ENCODE data around the gene APOBR. TPM values are rescaled to one million over a fixed set of nuclear protein-coding genes. Genes with fewer than 3 reads are reported as not detected.
"Not testable (repeated sequence)": the region's sequence is repeated elsewhere in the genome, so short reads cannot be mapped to it uniquely, and the experiment has no call there.

The APOBR gene
- total RNA-seq, 1 experiment from 2014 or later, result 0.05 TPM

GRCh38 chr16:28526201-28527099 lies 32.0 kb downstream of the APOBR start:
- no peak for DNase-seq (ENCODE audit: low read depth, low spot score)
- RAD21 ChIA-PET (ENCODE audit: low non-redundant PET in 1 of 2, low total read pairs in 2 of 2, uncharacterized antibody in 2 of 2, unreplicated experiment in 2 of 2), result no interaction called here
- H3K4me1 ChIP-seq (ENCODE audit: control insufficient read depth in 1 of 2, insufficient read depth in 2 of 2, low read length in 2 of 2), result no peaks in the 10 kb centered on the region

GRCh38 chr16:28527100-28527785 lies 32.8 kb downstream of the APOBR start:
- H3K36me3 ChIP-seq (ENCODE audit: control insufficient read depth in 1 of 2, insufficient read depth in 2 of 2, low read length in 2 of 2); H3K27me3 ChIP-seq (ENCODE audit: insufficient read depth, low read length); H3K9me2 ChIP-seq (ENCODE audit: insufficient read depth); ATAC-seq; RAD21 ChIA-PET (ENCODE audit: low non-redundant PET in 1 of 2, low total read pairs in 2 of 2, uncharacterized antibody in 2 of 2, unreplicated experiment in 2 of 2); H2AFZ ChIP-seq (ENCODE audit: low read depth, low read length, poor library complexity, severe bottlenecking); POLR2A ChIA-PET; H3K4me3 ChIP-seq (replicated peaks in 1 of 2; ENCODE audit: low read depth in 1 of 2, low read length in 2 of 2); BruUV-seq (replicated peaks); DNase-seq (ENCODE audit: low read depth, low spot score); CTCF ChIA-PET; H4K20me1 ChIP-seq (ENCODE audit: insufficient read depth); H3K79me2 ChIP-seq (ENCODE audit: insufficient read depth, low read length); H3K4me2 ChIP-seq (ENCODE audit: low read length); H3K27ac ChIP-seq (ENCODE audit: low read depth, low read length); H3K9me3 ChIP-seq (ENCODE audit: control insufficient read depth in 1 of 2, insufficient read depth in 1 of 2, low read depth in 1 of 2, low read length in 2 of 2); H3K9ac ChIP-seq (ENCODE audit: low read length); intact Hi-C loops (cut with micrococcal nuclease); H3K4me1 ChIP-seq (ENCODE audit: control insufficient read depth in 1 of 2, insufficient read depth in 2 of 2, low read length in 2 of 2): not testable (repeated sequence)

More at GRCh38 chr16:28526201-28527099, 32.0 kb downstream of the APOBR start:
- H3K9ac ChIP-seq (ENCODE audit: low read length), result no peak overlapping the region
- no peak overlapping the region for H2AFZ ChIP-seq (ENCODE audit: low read depth, low read length, poor library complexity, severe bottlenecking)
- ATAC-seq, result no peak
- H3K27ac ChIP-seq (ENCODE audit: low read depth, low read length), result no peak overlapping the region
- intact Hi-C loops (cut with micrococcal nuclease), result no loop called here
- ChIA-PET POLR2A (no interaction called here), CTCF (no interaction called here)
- H3K9me3 ChIP-seq (ENCODE audit: control insufficient read depth in 1 of 2, insufficient read depth in 1 of 2, low read depth in 1 of 2, low read length in 2 of 2), result no peaks in the 10 kb centered on the region
- no peak overlapping the region for H3K4me3 ChIP-seq (replicated peaks in 1 of 2; ENCODE audit: low read depth in 1 of 2, low read length in 2 of 2)
- H3K27me3 ChIP-seq (ENCODE audit: insufficient read depth, low read length), result no peaks in the 10 kb centered on the region
- no peaks in the 10 kb centered on the region for H3K79me2 ChIP-seq (ENCODE audit: insufficient read depth, low read length)
- H4K20me1 ChIP-seq (ENCODE audit: insufficient read depth), result no peaks in the 10 kb centered on the region
- no peak overlapping the region for H3K4me2 ChIP-seq (ENCODE audit: low read length)
- no peaks in the 10 kb centered on the region for H3K9me2 ChIP-seq (ENCODE audit: insufficient read depth)
- TF ChIP-seq JUND (IDR thresholded peaks at IDR 0.05) (no peak), ZNF274 (IDR thresholded peaks at IDR 0.05; ENCODE audit: low read depth, low read length) (no peak), TCF7L2 (IDR thresholded peaks at IDR 0.05; ENCODE audit: borderline replicate concordance, extremely low read depth, insufficient read depth, insufficient read length) (no peak), POLR2A (IDR thresholded peaks at IDR 0.05; ENCODE audit: borderline replicate concordance, extremely low read depth, insufficient read depth, insufficient read length) (no peak), RAD21 (IDR thresholded peaks at IDR 0.05; ENCODE audit: low read depth) (no peak), ELF1 (IDR thresholded peaks at IDR 0.05; ENCODE audit: borderline replicate concordance, low read depth) (no peak), SRF (IDR thresholded peaks at IDR 0.05; ENCODE audit: low read depth) (no peak), EZH2 (IDR thresholded peaks at IDR 0.05) (no peak)
- BruUV-seq (replicated peaks), result no TSS peak
- H3K36me3 ChIP-seq (ENCODE audit: control insufficient read depth in 1 of 2, insufficient read depth in 2 of 2, low read length in 2 of 2), result no peaks in the 10 kb centered on the region
